Left renal cortex interstitium (tissue), 4 donors: ENCODE data around the gene XIRP1. TPM values are rescaled to one million over a fixed set of nuclear protein-coding genes. Genes with fewer than 3 reads are reported as not detected.
A peak's percentile ranks its signal among the peaks of the same experiment; 100 is the strongest.

Experiments
- DNase-seq, 4 donors: peaks; one replicate each; pipeline ENCODE4 v3.0.0-alpha.2; 2013; ENCODE audit warnings: low read depth in 4 of 4, low spot score in 2 of 4, missing footprints in 1 of 4
- polyA plus RNA-seq, 4 donors: library from polyadenylated mRNA; unstranded; fragments of 120-200 nt; gene quantifications; one replicate each; pipeline ENCODE4 v1.2.1, GENCODE V29; 2013; ENCODE audit not compliant: insufficient read length in 4 of 4

XIRP1 gene
- polyA plus RNA-seq, 4 donors, result 0.04 to 0.34 (median 0.09) TPM

DNA sequence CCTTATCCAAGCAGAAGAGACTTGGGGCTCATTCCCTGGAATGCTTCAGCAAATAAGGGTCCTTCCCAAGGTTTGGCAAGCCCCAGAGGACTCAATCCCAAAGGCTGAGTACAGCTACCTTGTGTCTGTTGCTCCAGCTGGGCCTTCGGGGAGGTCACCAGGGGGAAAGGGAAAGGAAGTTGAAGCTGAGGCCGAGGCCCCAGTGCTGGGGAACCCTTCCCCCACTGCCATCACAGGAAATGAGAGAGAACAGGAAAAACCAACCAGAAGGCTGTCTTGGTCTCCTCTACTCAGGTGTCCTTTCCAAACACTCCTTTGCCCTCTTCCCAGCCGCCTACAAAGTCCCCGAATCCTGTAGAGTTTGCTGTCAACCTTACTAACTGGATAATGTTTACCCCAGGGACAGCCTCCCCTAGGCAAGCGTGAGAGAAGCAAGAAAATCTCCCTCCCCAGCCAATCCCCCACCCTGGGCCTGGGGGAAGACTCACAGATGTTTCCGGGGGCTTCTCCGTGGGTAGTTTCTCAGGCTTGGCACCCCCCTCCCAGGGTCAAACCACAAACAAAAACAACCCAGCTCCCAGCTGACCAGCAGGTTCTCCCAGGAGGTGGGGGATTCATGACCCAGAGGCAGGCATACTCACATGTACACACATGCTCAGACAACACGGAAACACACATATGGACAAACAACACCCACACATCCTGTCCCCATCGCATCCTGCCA, 44.5 kb downstream of the XIRP1 start:
- DNase-seq, result peak in 1 of 4 donors; percentile 48

DNA sequence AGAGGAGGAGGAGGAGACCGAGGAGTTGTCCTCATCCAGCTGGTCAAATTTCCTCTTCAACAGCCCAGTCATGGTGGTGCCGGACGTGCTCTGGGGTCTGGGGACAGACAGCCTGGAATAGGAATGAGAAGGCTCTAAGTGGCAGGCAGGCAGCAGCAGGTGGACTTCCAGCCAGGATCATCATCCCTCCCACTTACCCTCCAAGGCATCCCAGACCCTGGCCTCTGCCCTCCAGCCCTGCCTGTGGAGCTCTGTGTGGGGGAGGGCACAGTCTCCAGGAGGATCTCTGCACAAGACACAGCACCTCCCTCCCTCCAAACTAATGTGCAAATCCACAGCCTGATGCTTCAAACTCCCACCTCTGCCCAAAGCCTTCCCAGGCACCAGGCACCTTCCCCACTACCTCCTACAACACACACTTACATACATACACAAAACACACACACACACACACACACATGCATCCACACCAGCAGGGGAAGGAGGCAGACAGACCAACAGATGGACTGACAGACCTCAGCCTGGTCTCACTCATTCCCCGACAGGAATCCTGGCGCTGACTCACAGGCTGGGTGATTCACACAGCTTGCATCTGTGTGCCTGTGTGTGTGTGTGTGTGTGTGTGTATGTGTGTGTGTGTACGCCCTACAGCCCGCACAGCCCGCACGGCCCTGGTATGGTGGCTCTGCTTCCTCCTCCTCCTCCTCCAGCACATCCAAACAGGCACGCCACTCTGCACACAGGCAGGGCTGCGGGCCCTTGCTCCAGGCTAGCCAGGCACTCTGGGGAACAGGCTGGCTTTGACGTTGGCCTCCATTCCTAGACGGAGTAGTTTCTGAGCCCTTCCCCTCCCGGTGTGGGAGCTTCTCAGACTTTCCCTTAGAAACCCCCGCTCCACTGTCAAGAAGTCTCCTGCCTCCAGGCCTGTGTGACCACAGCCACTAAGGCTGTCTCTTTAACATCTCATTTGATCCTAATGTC, 45.5 kb downstream of the XIRP1 start:
- no peak for DNase-seq

GRCh38 chr3:39146083-39146501, 46.3 kb downstream of the XIRP1 start:
- DNase-seq, result no peak

GRCh38 chr3:39144748-39145380, 47.5 kb downstream of the XIRP1 start:
- no peak for DNase-seq

GRCh38 chr3:39144095-39144747, 48.2 kb downstream of the XIRP1 start:
- DNase-seq, result no peak

GRCh38 chr3:39143051-39143885, 49.1 kb downstream of the XIRP1 start:
- no peak for DNase-seq

DNA sequence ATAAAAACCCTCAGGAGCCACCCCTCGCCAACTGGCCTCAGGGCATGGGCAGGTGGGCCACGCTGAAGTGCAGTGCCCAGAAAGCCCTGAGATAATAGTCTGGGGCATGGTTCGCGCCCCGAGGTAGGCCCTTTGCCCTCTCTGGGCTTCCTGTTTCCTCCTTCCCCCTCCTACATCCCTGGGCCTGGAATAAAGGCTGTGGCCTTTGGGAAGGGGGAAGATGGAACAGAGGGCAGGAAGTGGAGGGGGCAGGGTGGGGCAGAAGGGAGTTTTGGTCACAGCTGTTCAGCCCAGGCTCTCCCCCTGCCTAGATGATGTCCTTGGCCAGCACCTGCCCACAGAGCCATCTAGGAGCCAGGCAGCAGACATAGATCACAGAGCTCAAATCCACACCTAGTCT, 50.3 kb downstream of the XIRP1 start:
- DNase-seq, result no peak

- no peak for DNase-seq
Observed at GRCh38 chr3:39141171-39141995, 51.0 kb downstream of the XIRP1 start.

DNA sequence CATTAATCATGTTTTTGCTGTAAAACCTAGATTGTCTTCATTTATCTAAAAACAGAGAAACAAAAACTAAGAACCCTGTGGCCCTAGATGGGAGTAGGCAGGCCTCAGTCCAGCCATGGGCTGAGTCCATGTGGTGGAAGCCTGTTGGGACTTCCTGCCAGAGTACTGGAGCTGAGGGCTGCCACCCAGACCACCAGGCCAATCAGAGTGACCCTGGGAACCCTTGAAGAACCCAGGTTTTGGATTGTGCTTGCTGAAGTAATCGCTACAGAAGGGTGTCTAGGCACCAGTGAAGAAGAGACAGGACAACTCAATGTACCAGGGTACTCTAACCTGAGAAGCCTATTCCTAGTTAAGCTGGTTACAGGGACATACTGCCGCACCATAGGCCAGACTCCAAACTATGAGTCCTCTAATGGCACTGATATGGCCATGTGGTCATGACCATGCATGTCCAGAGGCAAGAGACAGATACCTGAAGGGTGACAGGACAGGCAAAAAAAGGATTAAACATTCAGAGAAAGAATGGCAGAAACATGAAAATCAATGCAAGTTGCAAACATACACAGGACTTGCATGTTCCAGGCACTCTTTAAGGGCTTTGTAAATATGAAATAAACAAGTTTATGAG, 51.9 kb downstream of the XIRP1 start:
- no peak for DNase-seq

DNA sequence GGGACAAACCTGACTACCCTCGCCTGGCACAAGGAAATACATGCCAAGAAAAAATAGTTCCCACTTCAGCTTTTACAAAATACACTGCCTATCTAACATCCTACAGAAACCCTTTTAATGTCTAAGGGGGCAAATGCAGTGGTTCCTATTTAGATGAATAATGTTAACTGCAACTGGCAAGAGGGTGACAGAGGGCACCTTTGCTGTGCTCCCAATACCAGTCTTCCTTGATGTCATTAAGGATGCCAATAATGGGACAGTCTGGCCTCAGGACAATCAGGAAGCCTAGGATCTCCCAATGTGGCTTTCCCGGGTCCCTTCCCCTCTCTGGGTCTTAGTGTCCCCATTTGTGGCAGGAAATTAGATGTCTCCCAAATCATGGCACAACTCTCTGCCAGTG, 53.0 kb downstream of the XIRP1 start:
- no peak for DNase-seq

GRCh38 chr3:39138804-39139415, 53.5 kb downstream of the XIRP1 start:
- no peak for DNase-seq

GRCh38 chr3:39137991-39138803, 54.2 kb downstream of the XIRP1 start:
- DNase-seq, result no peak

- DNase-seq, result no peak
Observed at GRCh38 chr3:39137435-39137936, 54.9 kb downstream of the XIRP1 start.

GRCh38 chr3:39136533-39137434, 55.6 kb downstream of the XIRP1 start:
- no peak for DNase-seq

GRCh38 chr3:39135170-39135805, 57.1 kb downstream of the XIRP1 start:
- no peak for DNase-seq
